CD4-positive, CD25-positive, alpha-beta regulatory T cell (primary cell): ENCODE measurements around the gene FOXN4. TPM values are rescaled to one million over a fixed set of nuclear protein-coding genes. Genes with fewer than 3 reads are reported as not detected.

Experiments
- ATAC-seq, 2 donors: fragments of 150-1000 bp; cut with Tn5 transposase; one replicate each; pipeline ENCODE4 v1.10.0; 2021; ENCODE audit warnings: low read depth in 2 of 2, moderate number of reproducible peaks in 2 of 2, moderate library complexity in 1 of 2
- DNase-seq, 3 donors: peaks; one replicate each; pipeline versions ENCODE4 v3.0.0 to v3.0.0-alpha.2; 2012 to 2022; ENCODE audit warnings: mixed read lengths in 1 of 3
- H3K27ac ChIP-seq: one replicate; pipeline ENCODE4 v1.7.0; 2013; ENCODE audit warnings: mild to moderate bottlenecking, low read length; ENCODE audit not compliant: insufficient read depth, poor library complexity, severe bottlenecking
- H3K27me3 ChIP-seq: one replicate; pipeline ENCODE4 v1.7.0; 2013; ENCODE audit warnings: low read length; ENCODE audit not compliant: control insufficient read depth, insufficient read depth
- H3K36me3 ChIP-seq: one replicate; pipeline ENCODE4 v1.7.0; 2013; ENCODE audit warnings: mild to moderate bottlenecking, low read length, moderate library complexity; ENCODE audit not compliant: control insufficient read depth, insufficient read depth
- H3K4me1 ChIP-seq: 2 replicates; pipeline ENCODE4 v1.7.0; 2013; ENCODE audit warnings: mild to moderate bottlenecking, low read length; ENCODE audit not compliant: insufficient read depth, control insufficient read depth, poor library complexity, severe bottlenecking
- H3K4me3 ChIP-seq: one replicate; pipeline ENCODE4 v1.7.0; 2013; ENCODE audit warnings: low read depth, mild to moderate bottlenecking, low read length, moderate library complexity
- H3K9me3 ChIP-seq, 2 experiments: 1 replicate in 1 of 2; 2 replicates in 1 of 2; pipeline ENCODE4 v1.7.0; 2013; ENCODE audit warnings: low read length in 2 of 2, mild to moderate bottlenecking in 1 of 2, moderate library complexity in 1 of 2; ENCODE audit not compliant: control insufficient read depth in 2 of 2
- H3K27ac Mint-ChIP-seq, 3 donors: one replicate each; pipeline ENCODE4 v1.8.0; 2020 to 2022; ENCODE audit warnings: mild to moderate bottlenecking in 3 of 3, mixed read lengths in 3 of 3, moderate library complexity in 2 of 3
- H3K27me3 Mint-ChIP-seq: one replicate; pipeline ENCODE4 v1.8.0; 2022; ENCODE audit warnings: mild to moderate bottlenecking, mixed read lengths
- H3K36me3 Mint-ChIP-seq: one replicate; pipeline ENCODE4 v1.8.0; 2020; ENCODE audit warnings: mixed read lengths
- H3K4me1 Mint-ChIP-seq, 4 donors: one replicate each; pipeline ENCODE4 v1.8.0; 2020 to 2022; ENCODE audit warnings: mixed read lengths in 4 of 4, mild to moderate bottlenecking in 1 of 4
- H3K4me3 Mint-ChIP-seq, 4 donors: one replicate each; pipeline ENCODE4 v1.8.0; 2020 to 2022; ENCODE audit warnings: mild to moderate bottlenecking in 4 of 4, mixed read lengths in 4 of 4, moderate library complexity in 3 of 4
- H3K9me3 Mint-ChIP-seq, 7 donors: one replicate each; pipeline ENCODE4 v1.8.0; 2020 to 2022; ENCODE audit warnings: mixed read lengths in 7 of 7, mild to moderate bottlenecking in 3 of 7, moderate library complexity in 2 of 7
- polyA plus RNA-seq, 4 donors: library from polyadenylated mRNA; unstranded; fragments of 300-500 nt; fragmentation: Illumina TruSeq; gene quantifications; one replicate each; pipeline ENCODE4 v1.2.3, GENCODE V29; 2021
- total RNA-seq: library from RNA; stranded (reverse); gene quantifications from one replicate; pipeline ENCODE4 v1.2.3, GENCODE V29; 2022

Gene FOXN4
- total and polyA plus RNA-seq, 5 donors from 2014 or later: 0.11 TPM; not detected in 4

GRCh38 chr12:109302770-109303169 is 6.3 kb downstream of the FOXN4 start:
- peaks cover 38% of the 10 kb centered on the region for H3K27me3 Mint-ChIP-seq
- no peaks in the 10 kb centered on the region for H3K36me3 ChIP-seq
- H3K27ac ChIP-seq: no peak overlapping the region
- no peaks in the 10 kb centered on the region for H3K4me1 ChIP-seq
- no peaks in the 10 kb centered on the region for H3K4me1 Mint-ChIP-seq
- H3K27ac Mint-ChIP-seq: no peak overlapping the region
- ATAC-seq (no peak), DNase-seq (no peak)
- no peak overlapping the region for H3K4me3 ChIP-seq
- H3K9me3 ChIP-seq: no peaks in the 10 kb centered on the region
- H3K9me3 Mint-ChIP-seq: peaks cover 0 to 2% (median 0%) of the 10 kb centered on the region in 7 donors
- peaks cover 12% of the 10 kb centered on the region for H3K27me3 ChIP-seq
- H3K36me3 Mint-ChIP-seq: no peaks in the 10 kb centered on the region
- H3K4me3 Mint-ChIP-seq: no peak overlapping the region

- Mint-ChIP-seq H3K9me3 (peaks cover 0 to 2% (median 0%) of the 10 kb centered on the region in 7 donors), H3K27me3 (peaks cover 37% of the 10 kb centered on the region), H3K4me1 (no peaks in the 10 kb centered on the region), H3K36me3 (no peaks in the 10 kb centered on the region), H3K27ac (no peak overlapping the region), H3K4me3 (no peak overlapping the region)
- Histone ChIP-seq H3K4me1 (no peaks in the 10 kb centered on the region), H3K27ac (no peak overlapping the region), H3K36me3 (no peaks in the 10 kb centered on the region), H3K27me3 (peaks cover 11% of the 10 kb centered on the region), H3K4me3 (no peak overlapping the region), H3K9me3 (no peaks in the 10 kb centered on the region)
- ATAC-seq (no peak), DNase-seq (peak in 1 of 3 donors; percentile 33)
Observed at GRCh38 chr12:109302358-109302757, 6.7 kb downstream of the FOXN4 start.

- Mint-ChIP-seq H3K27ac (no peak overlapping the region), H3K27me3 (peaks cover 34% of the 10 kb centered on the region), H3K4me3 (no peak overlapping the region), H3K9me3 (peaks cover 0 to 2% (median 0%) of the 10 kb centered on the region in 7 donors), H3K36me3 (no peaks in the 10 kb centered on the region), H3K4me1 (no peaks in the 10 kb centered on the region)
- no peaks in the 10 kb centered on the region for H3K4me1 ChIP-seq
- no peak overlapping the region for H3K27ac ChIP-seq
- ATAC-seq (no peak), DNase-seq (no peak)
- no peaks in the 10 kb centered on the region for H3K9me3 ChIP-seq
- peaks cover 8% of the 10 kb centered on the region for H3K27me3 ChIP-seq
- H3K4me3 ChIP-seq: no peak overlapping the region
- H3K36me3 ChIP-seq: no peaks in the 10 kb centered on the region
Observed at GRCh38 chr12:109301643-109302168, 7.4 kb downstream of the FOXN4 start.

GRCh38 chr12:109299849-109300248 is 9.2 kb downstream of the FOXN4 start:
- no peak for ATAC-seq
- no peak overlapping the region for H3K4me3 ChIP-seq
- H3K27me3 Mint-ChIP-seq: peaks cover 24% of the 10 kb centered on the region

GRCh38 chr12:109296431-109296830 is 12.7 kb downstream of the FOXN4 start:
- no peaks in the 10 kb centered on the region for H3K4me1 Mint-ChIP-seq
- Histone ChIP-seq H3K9me3 (no peaks in the 10 kb centered on the region), H3K4me3 (no peak overlapping the region), H3K27ac (no peak overlapping the region), H3K4me1 (no peaks in the 10 kb centered on the region), H3K27me3 (no peaks in the 10 kb centered on the region), H3K36me3 (no peaks in the 10 kb centered on the region)
- peaks cover 14% of the 10 kb centered on the region for H3K27me3 Mint-ChIP-seq
- H3K9me3 Mint-ChIP-seq: peaks cover 0 to 4% (median 0%) of the 10 kb centered on the region in 7 donors
- H3K4me3 Mint-ChIP-seq: no peak overlapping the region
- H3K36me3 Mint-ChIP-seq: no peaks in the 10 kb centered on the region
- H3K27ac Mint-ChIP-seq: no peak overlapping the region
- ATAC-seq (no peak), DNase-seq (no peak)

More at GRCh38 chr12:109299849-109300248, 9.2 kb downstream of the FOXN4 start:
- Histone ChIP-seq H3K4me1 (no peaks in the 10 kb centered on the region), H3K27ac (no peak overlapping the region), H3K27me3 (no peaks in the 10 kb centered on the region), H3K9me3 (no peaks in the 10 kb centered on the region), H3K36me3 (no peaks in the 10 kb centered on the region)
- Mint-ChIP-seq H3K4me3 (no peak overlapping the region), H3K9me3 (peaks cover 0 to 2% (median 0%) of the 10 kb centered on the region in 7 donors), H3K27ac (no peak overlapping the region), H3K4me1 (no peaks in the 10 kb centered on the region), H3K36me3 (no peaks in the 10 kb centered on the region)
- no peak for DNase-seq

GRCh38 chr12:109295764-109296425 is 13.2 kb downstream of the FOXN4 start:
- Histone ChIP-seq H3K4me3 (no peak overlapping the region), H3K9me3 (no peaks in the 10 kb centered on the region), H3K4me1 (no peaks in the 10 kb centered on the region), H3K27me3 (no peaks in the 10 kb centered on the region), H3K27ac (no peak overlapping the region), H3K36me3 (no peaks in the 10 kb centered on the region)
- H3K27me3 Mint-ChIP-seq: peaks cover 19% of the 10 kb centered on the region
- ATAC-seq (no peak), DNase-seq (no peak)
- H3K4me3 Mint-ChIP-seq: no peak overlapping the region
- H3K27ac Mint-ChIP-seq: no peak overlapping the region
- no peaks in the 10 kb centered on the region for H3K36me3 Mint-ChIP-seq
- H3K4me1 Mint-ChIP-seq: no peaks in the 10 kb centered on the region
- H3K9me3 Mint-ChIP-seq: peaks cover 0 to 3% (median 0%) of the 10 kb centered on the region in 7 donors

- H3K4me1 ChIP-seq: no peaks in the 10 kb centered on the region
- H3K9me3 ChIP-seq: no peaks in the 10 kb centered on the region
- no peaks in the 10 kb centered on the region for H3K36me3 ChIP-seq
- H3K27ac ChIP-seq: no peak overlapping the region
- H3K9me3 Mint-ChIP-seq: peaks cover 0 to 2% (median 0%) of the 10 kb centered on the region in 7 donors
- peaks cover 19% of the 10 kb centered on the region for H3K27me3 Mint-ChIP-seq
- no peaks in the 10 kb centered on the region for H3K27me3 ChIP-seq
- H3K4me3 ChIP-seq: no peak overlapping the region
- ATAC-seq (no peak), DNase-seq (no peak)
- no peak overlapping the region for H3K4me3 Mint-ChIP-seq
- H3K36me3 Mint-ChIP-seq: no peaks in the 10 kb centered on the region
- no peaks in the 10 kb centered on the region for H3K4me1 Mint-ChIP-seq
- no peak overlapping the region for H3K27ac Mint-ChIP-seq
Observed at GRCh38 chr12:109294286-109294796, 14.7 kb downstream of the FOXN4 start.

- H3K4me1 Mint-ChIP-seq: no peaks in the 10 kb centered on the region
- peaks cover 25% of the 10 kb centered on the region for H3K27me3 Mint-ChIP-seq
- H3K4me3 ChIP-seq: no peak overlapping the region
- H3K27ac ChIP-seq: no peak overlapping the region
- H3K27me3 ChIP-seq: no peaks in the 10 kb centered on the region
- H3K4me1 ChIP-seq: no peaks in the 10 kb centered on the region
- H3K36me3 ChIP-seq: no peaks in the 10 kb centered on the region
- H3K36me3 Mint-ChIP-seq: no peaks in the 10 kb centered on the region
- ATAC-seq: no peak
- H3K4me3 Mint-ChIP-seq: no peak overlapping the region
- H3K27ac Mint-ChIP-seq: no peak overlapping the region
- peaks cover 0 to 2% (median 0%) of the 10 kb centered on the region in 7 donors for H3K9me3 Mint-ChIP-seq
- no peaks in the 10 kb centered on the region for H3K9me3 ChIP-seq
- no peak for DNase-seq
Observed at GRCh38 chr12:109293106-109293505, 16.0 kb downstream of the FOXN4 start.
